ENCODE results near the gene CYB561A3.

CYB561A3 gene

DNA sequence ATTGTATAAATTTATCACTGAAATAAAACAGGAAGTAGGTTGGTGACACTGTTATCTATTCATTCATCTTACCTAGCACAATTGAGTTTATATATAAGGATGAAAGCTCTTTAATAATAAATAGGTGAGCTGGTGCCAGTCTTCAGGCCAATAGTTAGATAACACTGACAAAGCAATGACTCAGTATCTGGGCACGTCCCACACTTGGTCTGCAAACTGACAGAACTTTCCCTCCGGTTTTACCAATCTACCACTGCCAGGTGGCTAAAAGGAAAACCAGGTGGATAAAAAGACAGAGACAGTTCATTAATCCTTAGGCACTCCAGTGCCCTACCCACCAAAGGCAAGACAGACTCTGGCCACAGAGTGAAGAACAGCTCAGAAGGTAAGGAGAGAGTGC is 46.4 kb downstream of the CYB561A3 start:
- DNase-seq, result no peak

DNA sequence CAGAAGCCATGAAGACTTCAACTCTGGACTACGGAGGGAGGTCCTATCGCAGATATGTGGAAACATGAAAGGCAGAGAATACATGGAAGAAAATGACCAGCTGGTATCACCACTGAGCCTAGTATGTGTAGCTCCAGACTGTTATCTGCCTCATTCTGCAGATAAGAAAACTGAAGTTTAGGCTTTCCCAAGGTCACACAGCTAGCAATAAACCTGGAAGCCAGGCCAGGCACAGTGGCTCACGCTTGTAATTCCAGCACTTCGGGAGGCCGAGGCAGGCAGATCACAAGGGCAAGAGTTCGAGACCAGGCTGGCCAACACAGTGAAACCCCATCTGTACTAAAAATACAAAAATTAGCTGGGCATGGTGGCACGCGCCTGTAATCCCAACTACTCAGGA is 50.9 kb downstream of the CYB561A3 start:
- no peak for DNase-seq

DNA sequence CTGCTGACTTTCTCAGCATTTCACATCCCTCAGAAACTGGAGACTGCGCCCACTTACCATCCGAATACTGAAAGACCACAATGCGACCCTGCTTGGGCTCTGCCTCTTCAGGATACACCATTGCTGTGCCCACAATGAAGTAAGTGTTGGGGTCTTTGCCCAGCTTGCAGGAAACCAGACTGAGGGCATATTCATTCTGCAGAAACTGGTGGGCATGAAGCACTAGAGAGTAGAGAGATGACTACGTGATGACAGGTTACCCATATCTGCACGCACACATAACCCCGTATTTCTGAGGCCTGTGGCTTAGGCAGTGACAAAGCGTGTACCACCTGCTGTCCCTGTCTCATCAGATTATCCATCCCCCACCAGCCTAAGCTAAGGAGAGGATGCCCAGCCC is 51.9 kb downstream of the CYB561A3 start:
- DNase-seq, result no peak

DNA sequence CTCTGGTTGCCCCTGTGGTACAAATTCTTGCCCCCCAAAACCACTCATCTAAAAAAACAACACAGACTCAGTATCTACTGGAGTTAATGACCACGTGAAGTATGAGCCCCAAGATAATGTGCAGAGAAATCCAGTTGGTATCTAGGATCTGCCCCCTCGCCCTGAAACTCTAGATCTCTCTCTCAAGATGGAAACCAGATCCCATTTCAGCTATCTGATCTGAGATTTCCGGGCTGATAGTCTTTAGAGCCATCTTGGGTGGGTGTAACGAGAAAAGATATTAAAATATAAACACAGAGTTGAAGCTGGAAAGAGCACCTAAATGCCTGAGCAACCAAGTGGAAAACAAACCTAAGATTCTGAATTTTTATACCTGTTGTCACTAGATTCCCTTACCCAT is 52.5 kb downstream of the CYB561A3 start:
- no peak for DNase-seq

DNA sequence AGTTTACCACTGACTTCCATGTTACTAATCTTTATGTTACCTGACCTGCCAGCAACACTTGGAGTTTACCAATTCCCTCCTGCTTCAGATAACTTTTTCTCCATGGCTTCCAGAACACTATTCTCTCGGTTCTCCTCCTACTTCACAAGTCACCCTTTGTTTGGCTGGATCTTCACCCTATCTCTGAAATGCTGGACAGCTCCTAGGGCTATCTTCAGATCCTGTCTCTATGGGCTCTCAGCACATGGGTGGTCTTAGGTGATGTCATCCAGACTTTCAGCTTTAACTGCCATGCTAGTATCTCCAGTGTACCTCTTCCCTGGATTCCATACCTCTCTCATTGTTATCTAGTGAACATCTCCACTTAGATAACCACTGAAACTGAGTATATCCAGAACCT is 54.3 kb downstream of the CYB561A3 start:
- DNase-seq, result no peak

DNA sequence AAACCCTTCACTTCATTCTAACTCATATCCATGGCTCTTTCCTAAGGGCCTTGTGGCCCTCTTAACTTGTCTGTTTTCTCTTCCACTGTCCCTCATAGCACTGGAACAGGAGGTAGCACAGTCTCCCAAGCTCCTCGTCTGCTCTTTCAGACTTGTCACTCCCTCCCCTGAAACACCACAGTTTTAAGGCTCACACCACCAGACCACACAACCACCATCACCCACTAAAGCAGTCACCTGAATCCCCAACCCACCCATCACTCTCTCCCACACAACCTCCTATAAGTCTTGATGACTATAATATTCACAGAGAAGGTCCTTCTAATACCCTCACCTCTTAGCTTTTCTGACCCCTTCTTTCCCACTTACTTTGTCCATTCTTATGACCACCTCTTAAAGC is 55.5 kb downstream of the CYB561A3 start:
- no peak for DNase-seq

DNA sequence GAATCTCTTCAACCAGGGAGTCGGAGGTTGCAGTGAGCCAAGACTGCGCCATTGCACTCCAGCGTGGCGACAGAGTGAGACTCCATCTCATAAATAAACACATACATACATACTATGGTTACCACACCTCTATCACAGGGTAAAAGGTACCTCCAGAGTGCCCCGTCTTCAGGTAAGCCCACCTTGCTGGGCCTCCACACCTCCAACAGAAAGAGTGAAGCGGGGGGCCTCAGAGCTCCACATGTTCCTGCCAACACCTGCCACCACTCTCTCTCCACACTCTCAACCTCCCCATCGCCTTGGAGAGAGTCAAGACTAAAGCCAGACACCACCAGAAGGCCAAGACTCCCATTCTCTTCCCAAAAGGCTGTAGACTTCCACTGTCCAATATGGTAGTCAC is 56.3 kb downstream of the CYB561A3 start:
- no peak for DNase-seq

DNA sequence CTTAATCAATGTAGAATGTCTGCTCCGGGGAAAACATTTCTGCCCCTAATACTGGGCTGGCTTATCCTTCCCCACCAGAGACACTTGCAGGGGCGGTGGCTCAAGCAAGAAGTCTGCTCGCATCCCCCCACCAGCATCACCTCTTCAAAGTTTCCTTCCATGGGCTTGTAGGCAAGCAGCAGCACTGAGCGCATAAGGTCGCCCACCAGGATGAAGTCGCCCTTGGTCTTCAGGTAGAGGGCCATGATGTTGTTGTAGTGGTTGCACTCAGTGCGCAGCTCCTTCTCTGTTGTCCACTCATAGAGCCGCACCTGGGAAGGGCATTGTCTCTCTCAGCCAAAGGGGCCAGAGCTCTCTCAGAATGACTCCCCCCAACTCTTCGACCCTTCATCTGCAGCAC is 58.0 kb downstream of the CYB561A3 start:
- DNase-seq, result no peak

DNA sequence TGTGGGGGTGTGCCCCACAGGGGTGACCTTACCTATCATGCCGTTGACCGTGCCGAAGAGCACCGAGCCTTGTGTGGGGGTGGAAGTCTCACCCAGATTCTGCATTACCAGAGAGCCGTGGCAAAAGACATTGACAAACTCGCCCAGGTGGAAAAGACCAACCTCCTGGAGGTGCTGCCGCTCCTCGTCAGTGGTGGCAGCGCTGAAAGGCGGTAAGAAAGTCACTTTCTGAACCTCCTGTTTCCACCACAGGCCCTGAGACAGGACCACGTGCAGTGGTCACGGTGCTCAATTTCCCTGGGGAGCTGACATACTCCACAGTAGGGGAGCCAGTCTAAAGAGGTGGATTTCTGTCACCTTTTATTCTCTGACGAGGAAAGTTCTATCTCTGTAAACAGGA is 59.1 kb downstream of the CYB561A3 start:
- no peak for DNase-seq
